ENCODE data around the gene LAMP2.

- TF ChIP-seq CTCF (IDR thresholded peaks at IDR 0.05; ENCODE audit: low read length): no peak
- TF ChIP-seq EZH2 (IDR thresholded peaks at IDR 0.05; ENCODE audit: borderline replicate concordance, low read length): no peak
Observed at GRCh38 chrX:120476714-120477113, 7.6 kb upstream of the LAMP2 start.

Data from OCI-LY1 (cell line).